Tibial artery (tissue), 4 donors: ENCODE data around the gene P3H2.
A peak's percentile ranks its signal among the peaks of the same experiment; 100 is the strongest.

ENCODE experiments used
- DNase-seq, 2 donors: peaks; one replicate each; pipeline ENCODE4 v3.0.0-alpha.2; 2019
- H3K27ac ChIP-seq, 2 donors: fragments of 200-600 bp; sonication (generic) in 1 of 2; 1 replicate in 1 of 2; 2 replicates in 1 of 2; pipeline ENCODE4 v1.5.1; 2018 to 2019; ENCODE audit warnings: mild to moderate bottlenecking in 1 of 2
- H3K27me3 ChIP-seq, 2 donors: fragments of 200-600 bp; sonication (generic) in 1 of 2; one replicate each; pipeline versions ENCODE4 v1.5.1 to v1.6.0; 2016 to 2019
- H3K36me3 ChIP-seq, 3 donors: fragments of 200-600 bp; sonication (generic) in 2 of 3; one replicate each; pipeline ENCODE4 v1.5.1; 2016 to 2019; ENCODE audit warnings: mild to moderate bottlenecking in 2 of 3
- H3K4me1 ChIP-seq, 4 donors: fragments of 200-600 bp; sonication (generic) in 2 of 4; 1 replicate in 3 of 4; 2 replicates in 1 of 4; pipeline ENCODE4 v1.5.1; 2016 to 2019
- H3K4me3 ChIP-seq, 2 donors: fragments of 200-600 bp; sonication (generic) in 1 of 2; 1 replicate in 1 of 2; 2 replicates in 1 of 2; pipeline ENCODE4 v1.5.1; 2018 to 2019; ENCODE audit warnings: mild to moderate bottlenecking in 2 of 2
- H3K9me3 ChIP-seq, 3 donors: fragments of 200-600 bp; sonication (generic) in 1 of 3; one replicate each; pipeline ENCODE4 v1.5.1; 2016 to 2019
- CTCF ChIP-seq, 2 experiments: fragments of 200-600 bp in 1 of 2; fragments of 450-650 bp in 1 of 2; IDR thresholded peaks; one replicate each; pipeline ENCODE4 v1.5.1; 2017 to 2019; ENCODE audit warnings: antibody characterized with exemption in 2 of 2, mild to moderate bottlenecking in 1 of 2, moderate library complexity in 1 of 2
- intact Hi-C: fragments of 100-400 bp; cut with DNase I; formaldehyde crosslinking; loops from one replicate; pipeline ENCODE4 v1.15.0; 2023; ENCODE audit warnings: low total_unique reads

The P3H2 gene

GRCh38 chr3:190094160-190094718, 26.5 kb downstream of the P3H2 start:
- Histone ChIP-seq H3K4me3 (no peak overlapping the region), H3K4me1 (peaks cover 0 to 49% (median 18%) of the 10 kb centered on the region in 4 donors), H3K36me3 (no peaks in the 10 kb centered on the region), H3K9me3 (no peaks in the 10 kb centered on the region), H3K27ac (peak overlapping the region; percentile 51 to 56), H3K27me3 (no peaks in the 10 kb centered on the region)
- intact Hi-C loops: no loop called here
- no peak for TF ChIP-seq CTCF (IDR thresholded peaks at IDR 0.05)
- DNase-seq: no peak

- Histone ChIP-seq H3K9me3 (no peaks in the 10 kb centered on the region), H3K4me1 (peaks cover 0 to 43% (median 16%) of the 10 kb centered on the region in 4 donors), H3K27me3 (no peaks in the 10 kb centered on the region), H3K27ac (peak overlapping the region; percentile 47 to 61), H3K4me3 (no peak overlapping the region), H3K36me3 (no peaks in the 10 kb centered on the region)
- intact Hi-C loops: no loop called here
- TF ChIP-seq CTCF (IDR thresholded peaks at IDR 0.05): no peak
- no peak for DNase-seq
Observed at GRCh38 chr3:190092250-190092649, 28.4 kb downstream of the P3H2 start.

- no peaks in the 10 kb centered on the region for H3K9me3 ChIP-seq
- H3K27ac ChIP-seq: no peak overlapping the region
- no peaks in the 10 kb centered on the region for H3K27me3 ChIP-seq
- intact Hi-C loops: no loop called here
- no peak for TF ChIP-seq CTCF (IDR thresholded peaks at IDR 0.05)
- H3K4me3 ChIP-seq: no peak overlapping the region
- no peaks in the 10 kb centered on the region for H3K36me3 ChIP-seq
- peaks cover 0 to 32% (median 15%) of the 10 kb centered on the region in 4 donors for H3K4me1 ChIP-seq
- DNase-seq: no peak
Observed at GRCh38 chr3:190089711-190090110, 31.0 kb downstream of the P3H2 start.

- Histone ChIP-seq H3K9me3 (no peaks in the 10 kb centered on the region), H3K4me1 (peaks cover 0 to 24% (median 7%) of the 10 kb centered on the region in 4 donors), H3K4me3 (no peak overlapping the region), H3K27ac (no peak overlapping the region), H3K36me3 (no peaks in the 10 kb centered on the region), H3K27me3 (no peaks in the 10 kb centered on the region)
- intact Hi-C loops: no loop called here
- no peak for DNase-seq
- TF ChIP-seq CTCF (IDR thresholded peaks at IDR 0.05): no peak
Observed at GRCh38 chr3:190088890-190089289, 31.8 kb downstream of the P3H2 start.

GRCh38 chr3:190086191-190086590, 34.5 kb downstream of the P3H2 start:
- no peaks in the 10 kb centered on the region for H3K27me3 ChIP-seq
- no peak for TF ChIP-seq CTCF (IDR thresholded peaks at IDR 0.05)
- intact Hi-C loops: no loop called here
- no peaks in the 10 kb centered on the region for H3K36me3 ChIP-seq
- no peak for DNase-seq
- H3K4me3 ChIP-seq: no peak overlapping the region
- no peak overlapping the region for H3K27ac ChIP-seq
- no peaks in the 10 kb centered on the region for H3K4me1 ChIP-seq
- H3K9me3 ChIP-seq: no peaks in the 10 kb centered on the region

GRCh38 chr3:190084983-190085382, 35.7 kb downstream of the P3H2 start:
- H3K27ac ChIP-seq: no peak overlapping the region
- H3K4me1 ChIP-seq: no peaks in the 10 kb centered on the region
- intact Hi-C loops: no loop called here
- H3K36me3 ChIP-seq: no peaks in the 10 kb centered on the region
- no peak for DNase-seq
- no peaks in the 10 kb centered on the region for H3K9me3 ChIP-seq
- H3K27me3 ChIP-seq: no peaks in the 10 kb centered on the region
- no peak overlapping the region for H3K4me3 ChIP-seq
- TF ChIP-seq CTCF (IDR thresholded peaks at IDR 0.05): no peak
